ELF-1 (cell line): Measurements from ENCODE around the gene NTM.

ENCODE experiments used
- DNase-seq: peaks from one replicate; pipeline ENCODE4 v3.0.0-alpha.2; 2016; ENCODE audit warnings: low read depth, low spot score

NTM gene

DNA sequence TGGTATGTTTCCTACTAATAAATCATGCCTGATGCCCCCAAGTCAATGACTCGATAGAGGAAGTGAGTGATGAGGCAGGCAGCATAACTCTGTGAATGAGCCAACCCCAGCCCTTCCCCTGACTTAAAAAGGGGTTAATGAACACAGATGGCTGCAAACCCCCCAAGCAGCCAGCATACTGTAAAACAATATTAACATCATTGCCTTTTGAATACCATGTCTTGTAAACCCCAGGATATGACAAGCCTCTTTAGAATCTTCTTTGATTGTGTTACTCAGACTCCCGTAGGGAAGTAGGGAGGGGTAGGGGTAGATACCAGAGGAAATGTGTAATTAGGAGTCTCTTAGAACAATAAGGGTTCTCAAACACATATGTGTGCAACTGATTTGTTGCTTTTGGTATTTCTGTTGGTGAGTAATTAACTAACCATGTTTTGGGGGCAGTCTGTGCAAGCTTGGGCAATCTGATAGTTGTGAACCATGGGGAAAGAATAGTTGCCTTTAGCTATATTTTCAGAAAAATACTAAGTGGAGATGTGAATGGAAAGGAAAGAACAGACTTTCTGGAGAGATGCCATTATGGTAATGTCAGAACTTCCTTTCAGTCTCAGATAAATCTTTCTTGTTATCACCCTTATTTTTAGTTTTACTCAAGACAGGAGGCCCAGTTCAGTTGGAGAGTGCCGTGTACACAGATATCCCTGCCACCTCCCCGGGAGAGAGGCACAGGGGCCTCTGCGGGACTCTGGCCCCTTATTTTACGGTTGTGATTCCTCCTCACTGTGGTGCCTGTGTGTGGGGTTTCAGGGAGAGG lies 701.8 kb downstream of the NTM start:
- DNase-seq = no peak

DNA sequence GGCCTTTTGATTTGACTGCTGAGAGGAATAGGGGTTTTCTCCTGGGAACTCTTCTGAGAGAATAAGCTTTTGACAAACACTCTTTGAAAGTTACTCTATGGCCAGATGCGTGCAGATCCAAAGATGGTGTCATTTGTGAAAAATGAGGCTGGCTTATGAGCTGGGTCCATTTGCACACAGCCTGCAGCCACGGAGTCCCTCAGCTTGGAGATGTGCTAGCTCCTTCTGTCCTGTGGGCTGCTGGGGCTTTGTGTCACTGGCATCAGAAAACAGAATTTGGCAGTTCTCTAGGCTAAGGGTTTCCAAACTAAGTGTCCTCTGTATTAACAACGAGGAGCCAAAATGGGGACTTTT lies 702.4 kb downstream of the NTM start:
- no peak for DNase-seq

DNA sequence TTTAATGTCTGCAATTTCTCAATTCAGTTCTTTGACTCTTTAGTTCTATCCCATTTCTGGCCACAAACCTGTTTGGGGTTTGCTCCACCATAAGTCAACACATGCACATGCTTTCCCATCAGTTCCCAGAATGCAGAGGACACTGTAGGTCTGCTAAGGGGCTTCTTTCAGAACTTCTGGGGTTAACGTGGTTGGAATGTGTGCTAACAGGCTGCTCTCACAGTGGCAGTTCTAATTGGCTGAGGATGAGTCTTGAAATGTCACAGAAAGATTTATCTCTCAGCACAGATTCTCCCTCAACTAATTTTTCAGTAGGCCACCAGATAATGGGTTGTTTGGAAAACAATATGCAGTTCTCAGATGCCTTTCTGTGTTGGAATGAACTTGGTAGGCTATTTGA lies 703.4 kb downstream of the NTM start:
- no peak for DNase-seq

DNA sequence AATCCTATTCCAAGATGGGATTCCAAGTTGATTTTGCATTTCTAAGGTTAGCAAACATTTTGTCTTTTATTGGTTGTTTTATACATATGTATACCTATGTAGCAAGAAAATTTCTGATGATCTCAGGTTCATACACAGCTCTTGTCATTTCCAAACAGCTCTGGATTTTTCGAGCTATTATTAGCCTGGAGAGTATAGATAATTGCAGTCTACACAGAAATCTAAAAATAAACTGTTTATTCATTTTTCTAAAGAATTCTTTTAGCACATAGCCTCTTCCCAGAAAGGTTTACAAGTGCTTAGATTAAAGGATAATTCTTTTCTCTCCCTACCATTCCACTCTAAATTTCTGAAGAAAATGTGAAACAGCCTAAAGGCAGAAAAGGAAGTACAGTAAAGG lies 705.0 kb downstream of the NTM start:
- no peak for DNase-seq

DNA sequence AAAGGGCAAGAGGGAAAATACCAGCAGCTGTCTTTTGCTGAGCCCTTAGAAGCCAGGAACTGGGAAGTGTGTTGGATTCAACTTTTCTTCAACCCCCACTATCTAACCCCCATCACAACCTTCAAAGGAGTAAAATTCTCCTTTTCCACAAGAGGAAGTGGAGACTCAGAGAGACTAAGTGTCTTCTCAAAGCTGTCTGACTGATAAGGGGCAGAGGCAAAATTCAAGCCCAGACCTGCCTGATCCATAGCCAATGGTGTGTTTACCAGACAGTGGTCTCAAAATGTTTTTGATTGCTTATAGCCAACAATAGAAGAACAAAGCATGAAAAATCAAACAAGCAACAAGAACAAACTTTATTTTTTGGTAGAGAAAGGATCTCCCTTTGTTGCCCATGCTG lies 707.0 kb downstream of the NTM start:
- no peak for DNase-seq

DNA sequence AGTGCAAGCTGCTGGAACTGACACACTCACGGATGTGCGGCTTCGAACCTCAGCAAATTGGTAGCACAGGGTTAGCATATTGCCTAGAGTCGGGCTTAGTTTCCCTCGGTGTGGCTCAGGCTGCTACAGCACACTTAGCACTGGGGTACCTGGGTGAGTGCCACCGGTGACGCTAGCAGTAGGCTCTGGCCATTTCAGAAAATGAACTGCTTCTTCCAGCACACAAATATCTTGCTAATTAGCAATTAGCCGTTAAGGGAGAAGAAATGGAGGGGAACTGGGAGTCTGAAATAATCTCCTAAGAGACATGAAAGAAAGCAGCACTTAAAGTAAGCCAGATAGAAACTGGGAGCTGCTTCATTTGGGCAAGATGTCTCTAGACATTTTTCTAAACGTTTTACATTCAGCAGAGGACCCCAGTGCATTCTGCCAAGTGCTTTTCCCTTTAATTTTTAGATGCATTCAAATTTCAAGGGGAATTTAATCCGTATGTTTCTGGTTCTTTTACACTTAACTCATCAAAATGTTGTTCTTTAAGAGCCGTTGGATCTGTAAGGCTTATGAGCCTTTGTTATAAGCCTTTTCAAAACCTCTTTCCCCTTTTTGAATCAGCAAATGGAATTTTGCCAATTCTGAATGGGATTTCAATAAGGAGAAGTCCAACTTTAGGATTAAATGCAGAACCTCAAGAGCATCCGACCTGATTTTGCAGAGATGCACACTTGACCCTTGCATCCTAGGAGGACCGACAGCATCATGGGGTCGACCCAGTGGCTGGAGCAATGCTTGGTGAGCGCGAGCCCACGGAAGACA lies 708.1 kb downstream of the NTM start:
- DNase-seq = no peak

DNA sequence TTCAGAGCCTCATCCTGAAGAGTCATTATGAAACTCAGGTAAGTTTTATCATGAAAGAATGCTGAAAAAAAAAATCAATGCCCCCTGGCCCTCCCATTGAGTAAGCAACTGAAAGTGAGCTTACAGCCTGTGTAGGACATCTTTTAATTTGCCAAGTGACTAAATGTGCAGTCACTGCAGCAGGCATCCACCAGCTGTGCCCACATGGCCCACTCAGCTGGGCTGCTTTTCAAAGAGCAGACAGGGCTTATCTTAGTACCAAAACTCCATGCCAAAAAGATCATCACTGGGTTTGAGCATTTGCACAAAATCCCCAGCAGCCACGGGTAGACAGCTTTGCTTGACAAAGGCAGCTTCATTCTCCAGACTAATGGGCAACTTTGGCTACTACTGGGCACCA lies 709.7 kb downstream of the NTM start:
- no peak for DNase-seq

DNA sequence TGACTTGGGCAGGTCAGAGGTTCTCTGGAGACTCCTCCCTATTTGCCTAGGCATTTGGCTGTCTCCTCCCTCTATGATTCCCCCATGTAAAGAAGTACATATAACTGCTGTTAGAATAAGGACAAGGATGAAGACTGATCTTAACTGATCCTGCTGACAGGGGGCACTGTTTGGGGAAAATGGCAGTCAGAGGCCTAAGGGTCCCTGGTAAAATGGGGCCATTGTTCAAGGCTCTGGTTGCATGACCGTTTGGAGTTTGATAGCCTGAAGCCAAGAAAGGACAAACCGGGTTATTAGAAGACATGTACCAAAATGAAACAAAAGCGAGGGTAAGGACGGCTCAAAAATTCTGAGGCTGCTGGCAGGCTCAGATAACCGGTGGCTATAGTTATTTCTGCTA lies 712.2 kb downstream of the NTM start:
- DNase-seq = no peak

DNA sequence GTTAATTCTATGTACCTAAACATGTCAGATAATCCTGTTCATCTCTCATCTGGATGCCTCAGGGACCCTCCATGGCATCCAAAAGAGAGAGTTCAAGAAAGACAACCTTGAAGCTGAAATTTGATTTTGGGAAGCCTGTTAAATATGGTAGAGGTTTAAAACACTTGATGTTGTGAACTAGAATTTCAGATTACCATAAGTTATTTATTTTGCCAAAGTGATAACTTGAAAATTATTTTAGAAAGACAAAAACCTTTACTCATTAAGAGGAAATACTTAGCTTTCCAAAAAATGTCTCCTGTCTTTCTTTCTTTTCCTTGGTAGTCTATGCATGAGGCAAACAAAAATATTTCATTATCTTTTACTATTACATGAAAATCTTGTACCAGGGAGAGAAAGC lies 714.0 kb downstream of the NTM start:
- no peak for DNase-seq

DNA sequence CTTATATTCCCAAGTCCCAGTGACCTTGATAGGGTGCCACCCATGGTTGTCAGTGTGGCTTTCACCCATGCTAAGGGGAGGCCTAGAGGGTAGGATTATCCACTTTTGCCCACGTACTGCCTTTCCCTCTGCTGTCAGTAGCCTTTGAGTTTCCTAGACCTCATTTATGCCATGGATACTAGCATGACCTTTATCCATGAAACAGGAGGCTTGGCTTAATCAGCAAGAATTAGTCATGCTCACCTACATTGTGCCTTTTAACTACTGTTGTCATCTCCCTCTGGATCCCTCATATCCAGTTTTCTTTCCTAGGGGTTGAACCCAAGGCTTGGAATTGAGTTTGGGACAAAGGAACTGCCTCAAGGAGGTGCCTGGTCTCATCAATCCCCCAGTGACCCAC lies 716.7 kb downstream of the NTM start:
- DNase-seq = no peak

DNA sequence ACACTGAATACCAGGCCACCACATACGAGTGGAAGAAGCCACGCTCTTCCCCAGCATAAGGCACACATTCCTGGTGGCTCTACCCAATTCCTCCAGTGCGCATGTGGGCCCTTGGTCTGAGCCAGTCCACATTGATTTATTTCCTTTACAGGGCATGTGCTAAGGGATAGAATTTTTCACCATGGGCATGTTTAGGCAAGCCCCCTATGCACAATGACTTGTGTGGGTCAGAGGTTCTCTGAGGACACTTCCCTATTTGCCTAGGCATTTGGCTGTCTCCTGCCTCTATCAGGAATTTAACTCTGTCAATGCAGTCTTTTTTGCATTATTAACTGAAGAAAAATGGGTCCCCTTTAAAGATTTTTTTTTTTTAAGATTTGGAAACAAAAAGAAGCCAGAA lies 718.1 kb downstream of the NTM start:
- no peak for DNase-seq

DNA sequence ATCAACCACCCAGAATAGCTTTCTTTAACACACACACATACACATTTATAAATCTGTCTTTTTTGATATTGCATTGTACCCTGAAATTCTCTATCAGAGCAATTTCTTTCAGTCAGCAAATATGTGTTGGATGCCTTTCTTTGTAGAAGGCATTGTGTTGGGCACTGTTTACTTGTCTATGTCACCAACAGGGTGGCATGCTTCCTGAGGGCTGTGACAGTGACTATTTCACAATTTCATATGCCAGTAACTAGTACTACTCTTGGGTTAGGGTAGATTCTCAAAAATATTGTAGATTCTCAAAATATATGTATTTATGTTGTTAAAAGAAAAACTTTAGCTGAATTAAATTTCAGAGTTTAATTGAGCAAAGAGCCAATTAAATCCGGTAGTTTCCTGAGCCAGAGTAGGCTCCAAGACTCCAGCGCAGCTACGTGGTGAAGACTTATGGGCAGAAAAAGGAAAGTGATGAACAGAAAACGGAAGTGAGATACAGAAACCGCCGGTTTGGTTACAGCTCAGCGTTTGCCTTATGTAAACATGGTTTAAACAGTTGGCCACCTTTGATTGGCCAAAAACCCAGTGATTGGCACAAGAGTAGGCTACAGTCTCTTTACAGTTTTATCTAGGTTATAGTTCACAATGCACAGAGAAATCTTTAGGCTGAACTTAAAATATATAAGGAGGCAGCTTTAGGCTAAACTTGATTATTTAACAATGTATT lies 723.3 kb downstream of the NTM start:
- DNase-seq = no peak

DNA sequence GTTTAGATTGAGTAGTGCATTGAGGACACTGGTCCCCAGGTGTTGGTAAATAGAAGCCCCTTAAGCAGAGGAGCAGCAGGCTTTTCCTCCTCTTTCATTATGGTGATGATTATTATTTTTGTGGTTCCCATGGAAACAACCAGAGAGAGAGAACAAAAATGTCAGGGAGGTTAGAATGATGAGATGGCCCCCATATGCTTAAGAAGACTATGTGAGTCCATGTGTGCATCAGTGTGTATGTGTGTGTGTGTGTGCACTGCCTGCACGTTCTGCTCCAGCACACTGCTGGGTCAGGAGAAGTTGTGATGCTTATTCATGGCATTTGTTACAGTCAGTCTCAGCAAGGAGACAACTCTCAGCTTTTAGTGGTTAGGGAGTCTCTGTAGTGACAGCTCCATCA lies 724.2 kb downstream of the NTM start:
- DNase-seq = no peak

DNA sequence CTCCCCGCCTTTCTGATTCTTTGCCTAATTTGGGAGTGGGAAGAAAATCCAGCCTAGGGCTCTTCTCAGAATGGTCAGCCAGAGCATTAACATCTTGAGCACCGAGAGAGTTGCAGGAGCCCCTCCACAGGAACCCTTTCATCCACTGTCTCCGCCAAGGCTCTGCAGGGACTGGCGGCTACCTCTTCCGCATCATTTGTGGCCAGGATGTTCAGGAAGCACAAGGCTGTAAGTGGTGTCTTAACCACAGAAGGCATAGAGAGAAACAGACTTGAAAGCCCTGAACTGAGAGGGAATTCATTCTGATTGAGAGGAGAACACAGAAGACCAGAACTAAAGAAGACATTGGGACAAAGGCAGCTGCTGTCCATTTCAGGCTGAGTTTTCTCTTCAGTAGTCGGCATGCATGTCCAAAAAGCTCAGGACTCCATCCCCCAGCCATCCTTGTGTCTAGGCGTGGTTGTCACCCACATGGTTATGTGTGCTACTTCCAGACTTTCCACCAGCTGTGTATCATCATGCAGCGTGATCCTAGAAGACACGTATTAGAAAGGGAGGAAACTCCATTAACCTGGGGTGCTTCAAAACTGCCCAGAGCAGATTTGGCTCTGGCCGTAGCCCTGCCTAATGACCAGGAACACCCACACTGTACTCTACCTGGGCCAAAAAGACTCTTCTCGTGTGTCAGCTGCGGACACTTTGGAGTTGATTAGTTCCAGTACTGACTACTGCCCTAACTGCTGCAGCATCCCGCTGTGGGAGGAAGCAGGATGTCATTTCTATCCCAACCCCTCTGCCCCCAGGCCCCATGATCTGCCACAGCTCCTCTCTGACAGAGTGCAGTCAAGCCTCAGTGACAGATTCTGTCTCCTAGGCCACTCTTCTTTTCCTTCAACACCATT lies 725.1 kb downstream of the NTM start:
- peak; percentile 56 for DNase-seq

DNA sequence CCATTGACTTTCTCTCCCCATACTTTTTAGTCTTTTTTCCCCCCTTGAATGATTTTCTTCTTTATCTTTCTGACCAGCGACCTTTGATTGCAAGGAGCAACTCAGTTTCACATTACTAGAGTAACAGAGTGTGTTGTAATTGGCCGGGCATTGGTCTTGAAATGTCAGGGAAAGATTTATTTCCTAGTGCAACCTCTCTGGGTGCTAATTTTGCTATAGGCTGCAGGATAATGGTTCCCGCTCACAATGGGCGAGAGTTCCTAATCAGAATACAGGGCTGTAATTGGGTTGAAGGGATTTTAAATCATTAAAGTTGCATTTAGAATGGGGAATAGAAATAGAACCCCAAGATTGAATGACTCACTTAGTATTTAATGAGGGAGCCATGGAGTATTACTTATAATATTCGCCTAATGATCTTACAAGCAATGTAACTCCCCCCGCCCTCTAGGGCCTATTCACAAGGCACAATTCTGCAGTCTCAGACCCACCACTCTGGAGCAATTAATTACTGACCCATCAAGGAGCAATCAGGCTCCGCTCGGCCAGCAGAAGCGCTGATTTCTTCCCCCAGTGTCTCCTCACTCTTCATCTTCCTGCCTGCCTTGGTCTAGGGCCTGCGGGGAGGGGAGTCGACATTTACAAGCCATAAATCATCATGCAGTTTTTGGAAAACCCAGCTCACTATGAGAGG lies 725.9 kb downstream of the NTM start:
- no peak for DNase-seq

DNA sequence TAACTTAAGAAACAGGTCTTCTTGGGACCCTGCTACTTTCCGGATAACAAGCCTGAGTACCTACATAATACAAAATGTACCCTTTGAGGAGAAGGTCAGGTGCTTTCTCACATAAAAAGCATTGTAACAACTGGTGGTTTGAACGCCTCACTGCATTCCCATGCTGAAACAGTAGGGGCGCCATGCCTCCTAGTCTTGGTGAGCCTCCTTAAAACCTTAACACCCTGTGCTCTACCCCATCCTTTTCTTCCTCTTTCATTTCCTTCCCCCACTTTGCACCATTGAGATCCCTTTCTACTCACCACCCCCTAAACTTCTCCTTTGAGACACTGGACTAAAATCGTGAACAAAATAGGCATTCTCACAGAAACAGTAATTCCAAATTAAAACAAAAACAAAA lies 729.3 kb downstream of the NTM start:
- peak; percentile 40 for DNase-seq

DNA sequence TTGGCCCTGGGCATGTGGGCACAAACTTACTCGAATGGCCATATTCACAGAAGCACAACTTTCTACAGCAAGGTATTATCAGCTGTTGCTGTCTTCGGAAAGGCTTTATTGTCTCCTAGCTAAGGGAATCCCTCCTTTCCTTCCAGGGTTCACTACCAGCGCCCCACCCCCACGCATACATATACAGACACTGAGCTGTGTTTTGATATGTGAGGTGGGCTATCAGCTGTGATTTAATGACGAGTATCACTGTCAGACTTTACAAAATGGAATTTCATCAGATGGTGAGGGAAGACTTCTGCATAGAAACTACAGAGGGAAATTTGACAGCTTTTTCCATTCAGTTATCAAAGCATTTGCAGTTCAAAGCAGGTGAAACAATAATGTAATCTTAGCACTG lies 730.2 kb downstream of the NTM start:
- DNase-seq = no peak

DNA sequence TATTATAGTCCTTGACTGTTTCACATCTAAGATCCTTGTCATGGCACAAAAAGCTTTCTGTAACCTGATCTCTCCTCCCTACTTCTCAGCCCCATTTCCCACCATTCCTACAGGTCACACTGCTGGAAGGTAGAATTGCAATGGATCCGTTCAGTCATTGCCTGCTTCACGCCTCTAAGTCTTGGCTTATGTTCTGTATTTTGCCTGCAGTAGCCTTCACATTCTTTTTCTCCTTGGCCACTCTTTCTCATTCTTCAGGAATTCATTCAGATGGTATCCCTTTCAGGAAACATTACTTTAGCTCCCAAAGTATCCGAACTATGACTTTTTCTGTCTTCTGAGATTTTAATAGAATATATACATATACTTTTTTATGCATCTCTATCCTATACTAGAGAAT lies 731.5 kb downstream of the NTM start:
- DNase-seq = no peak

DNA sequence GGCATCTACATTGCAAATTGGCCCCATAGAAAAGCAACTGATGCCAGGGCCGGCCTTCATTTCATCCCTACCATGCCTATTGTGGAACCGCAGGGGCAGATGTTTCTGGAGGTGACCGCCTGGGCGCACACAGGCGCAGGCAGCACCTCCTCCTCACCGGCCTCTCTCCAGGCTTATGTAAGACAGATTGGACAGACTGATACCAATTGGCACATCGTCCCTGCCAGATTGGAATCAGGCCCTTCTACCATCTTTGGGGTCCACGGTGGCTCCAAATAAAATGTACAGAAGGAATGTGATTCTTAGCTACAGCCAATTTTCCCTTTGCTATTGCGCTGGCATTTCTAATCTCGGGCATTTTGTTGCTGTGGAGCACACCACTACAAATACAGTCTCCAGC lies 732.6 kb downstream of the NTM start:
- no peak for DNase-seq

DNA sequence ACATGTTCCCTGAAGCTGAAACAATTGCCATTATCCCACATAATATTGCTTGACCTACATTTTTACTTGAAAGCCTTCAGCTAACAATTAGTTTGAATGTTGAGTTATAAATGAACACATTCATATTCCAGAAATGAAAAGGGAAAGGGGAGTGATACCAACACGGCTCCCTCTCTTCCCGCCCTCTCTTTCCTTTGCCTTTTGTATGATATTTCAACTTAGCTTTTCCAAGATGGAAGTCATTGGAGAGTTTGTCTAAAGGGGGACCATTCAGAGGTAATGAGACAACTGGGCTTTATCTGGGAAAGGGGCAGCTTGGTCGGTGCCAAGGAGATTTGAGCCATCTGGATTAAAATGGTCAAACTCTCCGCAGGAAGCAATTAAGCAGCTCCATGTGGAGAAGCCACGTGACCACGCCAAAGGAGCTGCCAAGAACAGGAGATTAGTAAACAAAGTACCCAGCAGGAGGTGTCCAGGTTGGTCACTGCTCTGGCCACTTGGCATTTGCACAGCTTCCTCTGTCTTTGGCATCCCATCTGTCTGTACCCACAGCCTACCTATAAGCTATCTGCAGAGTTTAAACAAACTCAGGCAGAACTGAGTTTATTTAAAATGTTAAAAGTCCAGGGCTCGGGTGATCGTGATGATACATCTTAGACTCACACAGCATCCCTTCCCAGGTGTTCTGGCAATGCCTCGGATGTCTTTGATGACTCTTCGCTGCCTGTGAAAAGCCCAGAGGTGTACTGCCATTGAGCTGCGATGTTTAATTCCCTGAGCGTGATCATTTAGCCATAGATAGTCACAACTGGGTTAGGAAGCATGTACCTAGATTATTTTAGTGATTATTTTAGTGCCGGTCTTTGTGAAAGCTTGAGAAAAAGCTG lies 735.9 kb downstream of the NTM start:
- DNase-seq = no peak
